Measurements from ENCODE around the gene CCDC57. TPM values are rescaled to one million over a fixed set of nuclear protein-coding genes. Genes with fewer than 3 reads are reported as not detected.
A peak's percentile ranks its signal among the peaks of the same experiment; 100 is the strongest.

The CCDC57 gene
- total RNA-seq, 4 donors from 2014 or later = 14.8 to 32.0 (median 21.9) TPM

GRCh38 chr17:82077617-82078358, 134.9 kb downstream of the CCDC57 start:
- DNase-seq (ENCODE audit: low spot score) (no peak), ATAC-seq (ENCODE audit: low FRiP score) (peak; percentile 52)
- no peak for TF ChIP-seq CTCF (IDR thresholded peaks at IDR 0.05)

- no peak for TF ChIP-seq CTCF (IDR thresholded peaks at IDR 0.05)
- no peak for DNase-seq (ENCODE audit: low spot score)
- ATAC-seq (ENCODE audit: low FRiP score) = peak; percentile 4
These were observed 135.7 kb downstream of the CCDC57 start for GRCh38 chr17:82076785-82077591.

DNA sequence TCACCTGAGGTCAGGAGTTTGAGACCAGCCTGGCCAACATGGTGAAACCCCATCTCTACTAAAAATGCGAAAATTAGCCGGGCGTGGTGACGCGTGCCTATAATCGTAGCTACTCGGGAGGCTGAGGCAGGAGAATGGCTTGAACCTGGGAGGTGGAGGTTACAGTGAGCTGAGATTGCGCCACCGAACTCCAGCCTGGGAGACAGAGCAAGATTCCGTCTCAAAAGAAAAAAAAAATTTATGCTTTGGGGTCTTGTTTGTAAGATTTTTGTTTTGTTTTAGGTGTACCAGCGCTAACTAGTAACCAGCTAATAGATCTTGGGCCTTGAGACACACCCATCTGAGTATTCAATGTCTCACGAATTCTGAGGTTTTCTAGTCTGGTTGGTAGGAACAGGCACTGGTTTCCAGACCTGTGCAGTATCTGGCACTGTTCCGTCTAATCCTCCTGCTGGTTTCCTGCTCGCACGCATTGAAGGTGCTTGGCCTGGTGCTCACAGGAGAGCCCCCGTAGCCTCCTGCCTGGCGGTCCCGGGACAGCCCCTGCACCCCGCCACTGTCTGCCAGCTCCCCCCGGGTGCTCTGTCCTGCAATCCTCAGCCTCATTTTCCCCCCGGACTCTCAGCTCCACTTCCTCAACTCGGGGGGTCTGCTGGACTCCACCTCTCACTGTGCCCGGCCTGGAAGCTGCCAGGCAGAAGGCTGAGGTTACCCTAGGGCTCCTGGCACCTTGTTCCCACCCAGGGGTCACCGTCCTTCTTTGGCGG, 136.4 kb downstream of the CCDC57 start:
- no peak for TF ChIP-seq CTCF (IDR thresholded peaks at IDR 0.05)
- no peak for DNase-seq (ENCODE audit: low spot score)
- ATAC-seq (ENCODE audit: low FRiP score) = no peak

- DNase-seq (ENCODE audit: low spot score) = no peak
- no peak for ATAC-seq (ENCODE audit: low FRiP score)
- TF ChIP-seq CTCF (IDR thresholded peaks at IDR 0.05) = no peak
These were observed 139.2 kb downstream of the CCDC57 start for GRCh38 chr17:82073446-82073845.

- DNase-seq (ENCODE audit: low spot score) (no peak), ATAC-seq (ENCODE audit: low FRiP score) (no peak)
- no peak for TF ChIP-seq CTCF (IDR thresholded peaks at IDR 0.05)
These were observed 139.8 kb downstream of the CCDC57 start for GRCh38 chr17:82072827-82073226.

- ATAC-seq (ENCODE audit: low FRiP score) = no peak
- no peak for TF ChIP-seq CTCF (IDR thresholded peaks at IDR 0.05)
These were observed 142.0 kb downstream of the CCDC57 start for GRCh38 chr17:82070611-82071010.

More at GRCh38 chr17:82070611-82071010, 142.0 kb downstream of the CCDC57 start:
- no peak for DNase-seq (ENCODE audit: low spot score)
